Panc1 (cell line): ENCODE measurements around the gene NUP93. TPM values are rescaled to one million over a fixed set of nuclear protein-coding genes. Genes with fewer than 3 reads are reported as not detected.

Source experiments
- ATAC-seq: fragments of 200-7000 bp; cut with Tn5 transposase; 2 replicates; pipeline ENCODE4 v1.9.1; 2020; ENCODE audit warnings: mild to moderate bottlenecking, moderate library complexity
- BruUV-seq: library from RNA; stranded (reverse); fragments of 400-500 nt; replicated peaks from 2 replicates; lab custom pipeline; 2021; lab: Mats Ljungman, UMichigan
- CTCF ChIA-PET: fragments of 300-600 bp; sonication (Branson Sonifier 250); formaldehyde crosslinking; loops from one replicate; lab custom pipeline; 2022; ENCODE audit warnings: antibody characterized with exemption; lab: Charles Lee
- POLR2A ChIA-PET: fragments of 300-600 bp; sonication (Branson Sonifier 250); formaldehyde crosslinking; loops from one replicate; lab custom pipeline; 2022; ENCODE audit warnings: antibody characterized with exemption; lab: Charles Lee
- DNase-seq: peaks from one replicate; pipeline ENCODE4 v3.0.0-alpha.2; 2010; ENCODE audit warnings: low read depth, low spot score
- H3K27ac ChIP-seq: 2 replicates; pipeline ENCODE4 v1.5.1; 2011; ENCODE audit warnings: mild to moderate bottlenecking, low read length, inconsistent platforms
- H3K27me3 ChIP-seq: fragments of 200-500 bp; sonication (Bioruptor generic); 2 replicates; pipeline ENCODE4 v1.6.0; 2014; ENCODE audit warnings: low read length, inconsistent platforms; ENCODE audit not compliant: control insufficient read depth, insufficient read depth
- H3K36me3 ChIP-seq: fragments of 200-500 bp; sonication (Bioruptor generic); 2 replicates; pipeline ENCODE4 v1.5.1; 2014; ENCODE audit warnings: inconsistent platforms, mild to moderate bottlenecking, low read length, moderate library complexity; ENCODE audit not compliant: control insufficient read depth, insufficient read depth
- H3K4me1 ChIP-seq: 2 replicates; pipeline ENCODE4 v1.5.1; 2011; ENCODE audit warnings: inconsistent platforms, mild to moderate bottlenecking, low read length, moderate library complexity; ENCODE audit not compliant: control insufficient read depth, insufficient read depth
- H3K4me3 ChIP-seq, 2 experiments: 2 replicates each; pipeline ENCODE4 v1.5.1; 2011 to 2012; ENCODE audit warnings: low read depth in 2 of 2, low read length in 2 of 2, mild to moderate bottlenecking in 2 of 2, inconsistent platforms in 1 of 2, moderate library complexity in 1 of 2
- H3K9me3 ChIP-seq: fragments of 200-500 bp; sonication (Bioruptor generic); 2 replicates; pipeline ENCODE4 v1.5.1; 2014; ENCODE audit warnings: low read depth, mild to moderate bottlenecking, inconsistent platforms, low read length, moderate library complexity; ENCODE audit not compliant: control insufficient read depth, insufficient read depth
- CTCF ChIP-seq: fragments of 450-650 bp; IDR thresholded peaks from 2 replicates; pipeline ENCODE4 v1.5.1; 2017; ENCODE audit warnings: mild to moderate bottlenecking
- POLR2AphosphoS5 ChIP-seq: IDR thresholded peaks from 2 replicates; pipeline ENCODE4 v1.6.1; 2012; ENCODE audit warnings: mild to moderate bottlenecking, low read depth, low read length, moderate library complexity
- REST ChIP-seq, 2 experiments: IDR thresholded peaks; 2 replicates each; pipeline ENCODE4 v1.6.1; 2011 to 2012; ENCODE audit warnings: low read depth in 2 of 2, control low read depth in 1 of 2, low read length in 1 of 2, mild to moderate bottlenecking in 1 of 2, moderate library complexity in 1 of 2; ENCODE audit not compliant: insufficient read depth in 1 of 2
- SIN3A ChIP-seq: IDR thresholded peaks from 2 replicates; pipeline ENCODE4 v1.6.1; 2012; ENCODE audit warnings: low read depth, mild to moderate bottlenecking, low read length, moderate library complexity, borderline replicate concordance; ENCODE audit not compliant: insufficient read depth
- TCF7L2 ChIP-seq: IDR thresholded peaks from 2 replicates; pipeline ENCODE4 v1.6.1; 2011; ENCODE audit warnings: mild to moderate bottlenecking, low read depth, low read length, inconsistent platforms
- in situ Hi-C: cut with HindIII; loops from 2 replicates; pipeline ENCODE4 v1.10.0; 2016; ENCODE audit warnings: low sequenced_read_pairs, low pct_unique_long_range_greater_than_20kb
- intact Hi-C: fragments of 100-400 bp; cut with micrococcal nuclease; formaldehyde crosslinking; loops from one replicate; pipeline ENCODE4 v1.10.0; 2022; ENCODE audit not compliant: unreplicated experiment
- total RNA-seq: library from RNA; stranded (reverse); gene quantifications from one replicate; pipeline ENCODE4 v1.2.1, GENCODE V29; 2021; ENCODE audit not compliant: unreplicated experiment

Gene NUP93
- total RNA-seq, 1 experiment from 2014 or later = 88.5 TPM

- Histone ChIP-seq H3K9me3 (peaks cover 3% of the 10 kb centered on the region; the same call in 1 of the 2 replicates), H3K27ac (no peak overlapping the region), H3K4me3 (no peak overlapping the region), H3K4me1 (no peaks in the 10 kb centered on the region), H3K36me3 (no peaks in the 10 kb centered on the region), H3K27me3 (no peaks in the 10 kb centered on the region)
- CTCF ChIA-PET = no interaction called here
- intact Hi-C loops = no loop called here
- POLR2A ChIA-PET = no interaction called here
- no peak for TF ChIP-seq CTCF
- TF ChIP-seq TCF7L2 = no peak
- TF ChIP-seq REST (IDR thresholded peaks at IDR 0.05; ENCODE audit: insufficient read depth in 1 of 2, low read depth in 2 of 2, low read length in 1 of 2) = no peak
- TF ChIP-seq POLR2AphosphoS5 = no peak
- no peak for TF ChIP-seq SIN3A
- BruUV-seq = no TSS peak
- in situ Hi-C loops = no loop called here
- ATAC-seq (no peak), DNase-seq (no peak)
Measured at GRCh38 chr16:56695246-56695645, 34.7 kb upstream of the NUP93 start.

- BruUV-seq = no TSS peak
- intact Hi-C loops (no loop called here), in situ Hi-C loops (no loop called here)
- Histone ChIP-seq H3K27me3 (no peaks in the 10 kb centered on the region), H3K9me3 (peaks cover 3% of the 10 kb centered on the region; the same call in 1 of the 2 replicates), H3K36me3 (no peaks in the 10 kb centered on the region), H3K4me3 (no peak overlapping the region), H3K27ac (no peak overlapping the region), H3K4me1 (no peaks in the 10 kb centered on the region)
- no peak for DNase-seq
- CTCF ChIA-PET = no interaction called here
- POLR2A ChIA-PET = no interaction called here
- no peak for ATAC-seq
- TF ChIP-seq TCF7L2 = no peak
- no peak for TF ChIP-seq REST (IDR thresholded peaks at IDR 0.05; ENCODE audit: insufficient read depth in 1 of 2, low read depth in 2 of 2, low read length in 1 of 2)
- no peak for TF ChIP-seq POLR2AphosphoS5
- TF ChIP-seq CTCF = no peak
- TF ChIP-seq SIN3A = no peak
Measured at GRCh38 chr16:56697456-56698155, 32.3 kb upstream of the NUP93 start.
